Measurements from ENCODE around the gene SYNDIG1L.

SYNDIG1L gene

GRCh38 chr14:74400919-74401503 is 25.0 kb downstream of the SYNDIG1L start:
- CTCF ChIA-PET, result interaction anchor here (1.2 to 1.7 kb wide), 2 partner anchors 9 to 11 kb away, joined by 3 to 5 read pairs; no protein-coding TSS in a partner anchor

DNA sequence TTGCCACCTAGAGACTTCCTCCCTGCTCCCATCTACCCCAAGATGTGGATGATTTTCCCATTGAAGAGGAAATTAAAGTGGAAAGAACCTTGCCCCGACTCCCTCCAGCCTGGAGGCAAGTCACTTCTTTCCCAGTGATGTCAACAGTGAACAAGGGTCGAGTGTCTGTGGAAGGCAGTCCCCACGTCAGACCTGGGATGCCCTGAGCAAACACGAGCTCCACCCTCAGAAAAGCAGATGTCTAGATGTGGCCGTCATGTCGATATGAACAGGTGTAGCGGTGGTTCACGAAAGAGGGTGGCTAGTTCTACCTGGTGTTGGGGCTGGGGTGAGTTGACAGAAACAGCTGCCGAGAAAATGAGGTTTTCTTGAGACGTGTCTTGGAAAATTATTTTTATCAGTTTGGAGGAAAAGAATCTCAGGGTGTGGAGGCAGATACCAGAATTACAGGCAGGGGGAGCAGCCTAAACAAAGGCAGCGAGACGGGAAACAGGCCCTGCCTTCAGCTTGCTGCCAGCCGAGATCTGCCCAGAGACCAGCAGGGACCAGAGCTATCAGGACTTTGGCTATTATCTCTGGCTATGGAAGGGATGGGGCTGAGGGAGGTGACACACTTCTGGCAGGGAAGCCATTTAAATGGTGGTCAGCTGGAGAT is 25.9 kb downstream of the SYNDIG1L start:
- no peak for DNase-seq (ENCODE audit: low read depth, low spot score)
- ChIA-PET CTCF (interaction anchor here (1.2 kb wide), 1 partner anchor 10 kb away, joined by 3 read pairs; no protein-coding TSS in a partner anchor), POLR2A (no interaction called here)
- no peak overlapping the region for H3K4me3 ChIP-seq (ENCODE audit: low read depth, low read length)
- TF ChIP-seq, protein P1, sequence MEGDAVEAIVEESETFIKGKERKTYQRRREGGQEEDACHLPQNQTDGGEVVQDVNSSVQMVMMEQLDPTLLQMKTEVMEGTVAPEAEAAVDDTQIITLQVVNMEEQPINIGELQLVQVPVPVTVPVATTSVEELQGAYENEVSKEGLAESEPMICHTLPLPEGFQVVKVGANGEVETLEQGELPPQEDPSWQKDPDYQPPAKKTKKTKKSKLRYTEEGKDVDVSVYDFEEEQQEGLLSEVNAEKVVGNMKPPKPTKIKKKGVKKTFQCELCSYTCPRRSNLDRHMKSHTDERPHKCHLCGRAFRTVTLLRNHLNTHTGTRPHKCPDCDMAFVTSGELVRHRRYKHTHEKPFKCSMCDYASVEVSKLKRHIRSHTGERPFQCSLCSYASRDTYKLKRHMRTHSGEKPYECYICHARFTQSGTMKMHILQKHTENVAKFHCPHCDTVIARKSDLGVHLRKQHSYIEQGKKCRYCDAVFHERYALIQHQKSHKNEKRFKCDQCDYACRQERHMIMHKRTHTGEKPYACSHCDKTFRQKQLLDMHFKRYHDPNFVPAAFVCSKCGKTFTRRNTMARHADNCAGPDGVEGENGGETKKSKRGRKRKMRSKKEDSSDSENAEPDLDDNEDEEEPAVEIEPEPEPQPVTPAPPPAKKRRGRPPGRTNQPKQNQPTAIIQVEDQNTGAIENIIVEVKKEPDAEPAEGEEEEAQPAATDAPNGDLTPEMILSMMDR (IDR thresholded peaks at IDR 0.05; ENCODE audit: insufficient read depth, low read length, missing control alignments), result no peak

More at GRCh38 chr14:74400919-74401503, 25.0 kb downstream of the SYNDIG1L start:
- DNase-seq (ENCODE audit: low read depth, low spot score), result no peak
- TF ChIP-seq, protein P1 (IDR thresholded peaks at IDR 0.05; ENCODE audit: insufficient read depth, low read length, missing control alignments), result no peak
- H3K4me3 ChIP-seq (ENCODE audit: low read depth, low read length), result no peak overlapping the region
- POLR2A ChIA-PET, result no interaction called here

- ChIA-PET CTCF (interaction anchor here (1.0 kb wide), 1 partner anchor 138 kb away, joined by 3 read pairs; no protein-coding TSS in a partner anchor), POLR2A (no interaction called here)
- no peak for DNase-seq (ENCODE audit: low read depth, low spot score)
- TF ChIP-seq, protein P1 (IDR thresholded peaks at IDR 0.05; ENCODE audit: insufficient read depth, low read length, missing control alignments), result no peak
- H3K4me3 ChIP-seq (ENCODE audit: low read depth, low read length), result no peak overlapping the region
These were observed 30.9 kb downstream of the SYNDIG1L start for GRCh38 chr14:74395094-74395493.

DNA sequence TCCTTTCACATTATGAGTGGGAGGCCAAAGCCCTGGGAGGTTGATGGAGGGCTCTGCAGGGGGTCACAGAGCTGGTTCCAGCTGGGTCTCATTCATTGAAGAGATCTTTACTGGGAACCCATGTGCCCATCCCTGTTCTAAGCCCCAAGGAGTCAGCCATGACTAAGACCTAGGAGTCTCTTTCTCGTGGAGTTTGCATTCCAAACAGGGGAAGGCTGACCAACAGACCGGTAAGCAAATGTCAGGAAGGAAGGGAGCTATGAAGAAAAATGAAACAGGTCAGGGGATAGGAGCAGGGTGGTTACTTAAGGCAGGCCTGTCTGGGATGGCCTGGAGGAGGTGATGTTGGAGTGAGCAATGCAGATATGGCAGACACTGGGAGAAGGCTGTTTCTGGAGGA is 31.5 kb downstream of the SYNDIG1L start:
- ChIA-PET POLR2A (no interaction called here), CTCF (no interaction called here)
- no peak overlapping the region for H3K4me3 ChIP-seq (ENCODE audit: low read depth, low read length)
- TF ChIP-seq, protein P1 (IDR thresholded peaks at IDR 0.05; ENCODE audit: insufficient read depth, low read length, missing control alignments), result no peak
- DNase-seq (ENCODE audit: low read depth, low spot score), result no peak

DNA sequence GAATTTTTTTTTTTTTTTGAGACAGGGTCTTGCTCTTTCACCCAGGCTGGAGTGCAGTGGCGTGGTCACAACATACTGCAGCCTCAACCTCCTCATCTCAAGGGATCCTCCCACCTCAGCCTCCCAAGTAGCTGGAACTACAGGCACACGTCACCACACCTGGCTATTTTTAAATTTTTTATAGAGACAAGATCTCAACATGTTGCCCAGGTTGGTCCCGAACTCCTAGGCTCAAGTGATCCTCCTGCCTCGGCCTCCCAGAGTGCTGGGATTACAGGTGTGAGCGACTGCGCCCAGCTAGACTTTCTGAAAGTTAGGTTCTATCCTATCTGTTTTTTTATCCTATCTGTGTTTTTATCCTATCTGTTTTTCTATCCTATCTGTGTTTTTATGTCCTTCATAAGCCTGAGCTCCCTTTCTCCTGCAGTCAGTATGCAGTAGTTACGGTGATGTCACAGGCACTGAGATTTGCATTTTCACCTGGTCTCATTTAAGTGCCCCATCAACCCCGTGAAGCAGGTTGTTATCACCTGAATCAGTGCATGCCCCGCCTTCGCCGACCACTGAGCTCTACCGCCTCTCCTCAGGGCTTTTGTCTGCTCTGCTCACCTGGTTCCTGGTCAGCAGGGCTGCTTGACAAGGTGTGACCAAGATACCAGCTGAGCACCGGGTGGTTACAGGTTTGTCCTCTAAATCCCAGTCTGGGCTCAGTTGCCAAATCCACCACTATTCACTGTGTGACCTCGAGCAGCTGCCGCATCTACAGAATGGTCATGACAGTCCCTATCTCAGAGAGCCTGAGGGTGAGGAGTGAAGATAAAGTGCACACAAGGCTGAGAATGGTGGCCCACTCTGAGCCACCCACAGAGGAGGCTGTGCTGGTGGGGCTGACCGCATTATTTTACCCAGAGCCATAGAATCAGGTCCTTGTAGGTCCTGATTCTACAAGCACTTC is 33.1 kb downstream of the SYNDIG1L start:
- TF ChIP-seq, protein P1 (IDR thresholded peaks at IDR 0.05; ENCODE audit: insufficient read depth, low read length, missing control alignments), result no peak
- DNase-seq (ENCODE audit: low read depth, low spot score), result no peak
- no peak overlapping the region for H3K4me3 ChIP-seq (ENCODE audit: low read depth, low read length)
- ChIA-PET CTCF (interaction anchor here (0.7 to 1.9 kb wide), 2 partner anchors 9 to 86 kb away, joined by 3 to 5 read pairs; no protein-coding TSS in a partner anchor), POLR2A (no interaction called here)

Data from AG04449 (cell line).